Mucosa of rectum (tissue), 2 donors: ENCODE measurements around the gene ITK.

Source experiments
- H3K27ac ChIP-seq, 2 donors: one replicate each; pipeline ENCODE4 v1.7.0; 2013; ENCODE audit warnings: inconsistent platforms in 2 of 2, low read depth in 2 of 2, low read length in 2 of 2
- H3K27me3 ChIP-seq, 2 donors: one replicate each; pipeline ENCODE4 v1.7.0; 2013; ENCODE audit warnings: low read length in 2 of 2; ENCODE audit not compliant: control insufficient read depth in 2 of 2, insufficient read depth in 2 of 2
- H3K36me3 ChIP-seq, 2 donors: one replicate each; pipeline ENCODE4 v1.7.0; 2013; ENCODE audit warnings: low read length in 2 of 2; ENCODE audit not compliant: control insufficient read depth in 2 of 2, insufficient read depth in 2 of 2
- H3K4me1 ChIP-seq, 2 donors: one replicate each; pipeline ENCODE4 v1.7.0; 2013; ENCODE audit warnings: low read length in 2 of 2, mild to moderate bottlenecking in 1 of 2; ENCODE audit not compliant: control insufficient read depth in 2 of 2, insufficient read depth in 2 of 2
- H3K4me3 ChIP-seq, 2 donors: one replicate each; pipeline ENCODE4 v1.7.0; 2013; ENCODE audit warnings: low read length in 2 of 2
- H3K9ac ChIP-seq, 2 donors: one replicate each; pipeline ENCODE4 v1.7.0; 2013; ENCODE audit warnings: low read length in 2 of 2, low read depth in 1 of 2, mild to moderate bottlenecking in 1 of 2
- H3K9me3 ChIP-seq, 2 donors: one replicate each; pipeline ENCODE4 v1.7.0; 2013; ENCODE audit warnings: low read length in 2 of 2; ENCODE audit not compliant: control insufficient read depth in 2 of 2
- donor health status: healthy.
- donor health status: Normal muscosa, but diverticular disease.

Gene ITK

GRCh38 chr5:157157293-157157891 is 23.2 kb upstream of the ITK start:
- no peaks in the 10 kb centered on the region for H3K27me3 ChIP-seq
- H3K9ac ChIP-seq, result no peak overlapping the region
- H3K4me3 ChIP-seq, result no peak overlapping the region
- H3K36me3 ChIP-seq, result no peaks in the 10 kb centered on the region
- no peak overlapping the region for H3K27ac ChIP-seq
- no peaks in the 10 kb centered on the region for H3K9me3 ChIP-seq
- H3K4me1 ChIP-seq, result no peaks in the 10 kb centered on the region

GRCh38 chr5:157159209-157159751 is 21.4 kb upstream of the ITK start:
- Histone ChIP-seq H3K27me3 (no peaks in the 10 kb centered on the region), H3K4me1 (no peaks in the 10 kb centered on the region), H3K36me3 (no peaks in the 10 kb centered on the region), H3K27ac (no peak overlapping the region), H3K9me3 (no peaks in the 10 kb centered on the region), H3K4me3 (no peak overlapping the region), H3K9ac (no peak overlapping the region)

GRCh38 chr5:157160001-157160400 is 20.6 kb upstream of the ITK start:
- Histone ChIP-seq H3K4me3 (no peak overlapping the region), H3K27me3 (no peaks in the 10 kb centered on the region), H3K27ac (no peak overlapping the region), H3K4me1 (no peaks in the 10 kb centered on the region), H3K9me3 (no peaks in the 10 kb centered on the region), H3K9ac (no peak overlapping the region), H3K36me3 (no peaks in the 10 kb centered on the region)

GRCh38 chr5:157161996-157162395 is 18.6 kb upstream of the ITK start:
- Histone ChIP-seq H3K4me3 (no peak overlapping the region), H3K4me1 (no peaks in the 10 kb centered on the region), H3K36me3 (no peaks in the 10 kb centered on the region), H3K9ac (no peak overlapping the region), H3K27ac (no peak overlapping the region), H3K9me3 (no peaks in the 10 kb centered on the region), H3K27me3 (peaks cover 0 to 3% of the 10 kb centered on the region in 2 donors)

GRCh38 chr5:157162919-157163510 is 17.6 kb upstream of the ITK start:
- no peak overlapping the region for H3K4me3 ChIP-seq
- no peaks in the 10 kb centered on the region for H3K4me1 ChIP-seq
- no peak overlapping the region for H3K9ac ChIP-seq
- H3K9me3 ChIP-seq, result no peaks in the 10 kb centered on the region
- peaks cover 0 to 3% of the 10 kb centered on the region in 2 donors for H3K27me3 ChIP-seq
- no peaks in the 10 kb centered on the region for H3K36me3 ChIP-seq
- no peak overlapping the region for H3K27ac ChIP-seq

GRCh38 chr5:157164521-157164920 is 16.1 kb upstream of the ITK start:
- H3K27ac ChIP-seq, result no peak overlapping the region
- H3K9me3 ChIP-seq, result no peaks in the 10 kb centered on the region
- H3K4me1 ChIP-seq, result no peaks in the 10 kb centered on the region
- no peaks in the 10 kb centered on the region for H3K36me3 ChIP-seq
- H3K27me3 ChIP-seq, result peaks cover 0 to 3% of the 10 kb centered on the region in 2 donors
- H3K4me3 ChIP-seq, result no peak overlapping the region
- H3K9ac ChIP-seq, result no peak overlapping the region

GRCh38 chr5:157165261-157165660 is 15.4 kb upstream of the ITK start:
- no peaks in the 10 kb centered on the region for H3K9me3 ChIP-seq
- H3K27me3 ChIP-seq, result peaks cover 0 to 3% of the 10 kb centered on the region in 2 donors
- no peak overlapping the region for H3K4me3 ChIP-seq
- H3K9ac ChIP-seq, result no peak overlapping the region
- no peak overlapping the region for H3K27ac ChIP-seq
- no peaks in the 10 kb centered on the region for H3K36me3 ChIP-seq
- no peaks in the 10 kb centered on the region for H3K4me1 ChIP-seq

GRCh38 chr5:157165668-157166067 is 15.0 kb upstream of the ITK start:
- Histone ChIP-seq H3K27me3 (peaks cover 0 to 3% of the 10 kb centered on the region in 2 donors), H3K4me3 (no peak overlapping the region), H3K4me1 (no peaks in the 10 kb centered on the region), H3K9ac (no peak overlapping the region), H3K36me3 (no peaks in the 10 kb centered on the region), H3K27ac (no peak overlapping the region), H3K9me3 (no peaks in the 10 kb centered on the region)

GRCh38 chr5:157166214-157167213 is 14.1 kb upstream of the ITK start, which contains the start of gene GARIN3:
Gene GARIN3, minus strand, starts transcription at chr5:157166264. Its CDS starts 96 bp downstream, at chr5:157166168.
- H3K27ac ChIP-seq, result no peak within 1 kb of the TSS
- peaks cover 0 to 3% of the 10 kb centered on the region in 2 donors for H3K27me3 ChIP-seq
- no peak within 1 kb of the TSS for H3K4me3 ChIP-seq
- H3K9ac ChIP-seq, result no peak within 1 kb of the TSS
- no peaks in the 10 kb centered on the region for H3K36me3 ChIP-seq
- H3K4me1 ChIP-seq, result no peaks in the 10 kb centered on the region
- H3K9me3 ChIP-seq, result no peaks in the 10 kb centered on the region

GRCh38 chr5:157167214-157167621 is 13.4 kb upstream of the ITK start:
- Histone ChIP-seq H3K4me1 (no peaks in the 10 kb centered on the region), H3K4me3 (no peak overlapping the region), H3K27me3 (peaks cover 0 to 3% of the 10 kb centered on the region in 2 donors), H3K9me3 (no peaks in the 10 kb centered on the region), H3K9ac (no peak overlapping the region), H3K36me3 (no peaks in the 10 kb centered on the region), H3K27ac (no peak overlapping the region)
